Stimulated activated CD8-positive, alpha-beta memory T cell treated with anti-CD3 and anti-CD28 coated beads, Interleukin-12 subunit alpha, Interleukin-12 subunit beta, amount 100 ng/mL, for 4 hours (primary cell): ENCODE results near the gene TNS1.

Source experiments
- DNase-seq: peaks from one replicate; pipeline ENCODE4 v3.0.0-alpha.2; 2020; ENCODE audit warnings: low read depth

The TNS1 gene

GRCh38 chr2:217774232-217774631, 228.6 kb downstream of the TNS1 start:
- no peak for DNase-seq

- no peak for DNase-seq
Measured at GRCh38 chr2:217773539-217773938, 229.3 kb downstream of the TNS1 start.

- DNase-seq: no peak
Measured at GRCh38 chr2:217766356-217766755, 236.4 kb downstream of the TNS1 start.

- no peak for DNase-seq
Measured at GRCh38 chr2:217761645-217762277, 241.0 kb downstream of the TNS1 start.

GRCh38 chr2:217759991-217760390, 242.8 kb downstream of the TNS1 start:
- DNase-seq: no peak

GRCh38 chr2:217757108-217757463, 245.7 kb downstream of the TNS1 start:
- no peak for DNase-seq

GRCh38 chr2:217756375-217757107, 246.3 kb downstream of the TNS1 start:
- DNase-seq: peak; percentile 46

GRCh38 chr2:217755027-217755745, 247.6 kb downstream of the TNS1 start:
- DNase-seq: no peak

GRCh38 chr2:217753460-217754200, 249.2 kb downstream of the TNS1 start:
- no peak for DNase-seq

GRCh38 chr2:217752714-217753459, 249.9 kb downstream of the TNS1 start:
- DNase-seq: no peak

GRCh38 chr2:217751952-217752351, 250.8 kb downstream of the TNS1 start:
- DNase-seq: no peak

GRCh38 chr2:217751192-217751591, 251.6 kb downstream of the TNS1 start:
- DNase-seq: no peak
